Stimulated activated naive B cell treated with anti-CD40 and anti-IgM and Interleukin-4, amounts not matched to agents 10 μg/mL and 1 μg/mL and 100 μg/mL, for 72 hours (primary cell): Measurements from ENCODE around the gene HBG1.
A peak's percentile ranks its signal among the peaks of the same experiment; 100 is the strongest.
"Not testable (repeated sequence)": the region's sequence is repeated elsewhere in the genome, so short reads cannot be mapped to it uniquely, and the experiment has no call there.

Experiments used
- ATAC-seq, 2 donors: fragments of 150-1000 bp; cut with Tn5 transposase; replicated peaks; 2 replicates each; pipeline ENCODE4 v1.10.0; 2021; ENCODE audit warnings: moderate library complexity in 1 of 2
- DNase-seq: peaks from one replicate; pipeline ENCODE4 v3.0.0; 2021
- H3K27ac Mint-ChIP-seq: one replicate; pipeline ENCODE4 v1.8.0; 2022; ENCODE audit warnings: mild to moderate bottlenecking, mixed read lengths
- H3K27me3 Mint-ChIP-seq, 2 donors: one replicate each; pipeline ENCODE4 v1.8.0; 2022; ENCODE audit warnings: mixed read lengths in 2 of 2
- H3K36me3 Mint-ChIP-seq, 2 donors: one replicate each; pipeline ENCODE4 v1.8.0; 2022; ENCODE audit warnings: mixed read lengths in 2 of 2, mild to moderate bottlenecking in 1 of 2
- H3K4me1 Mint-ChIP-seq, 2 donors: one replicate each; pipeline ENCODE4 v1.8.0; 2022; ENCODE audit warnings: mixed read lengths in 2 of 2, mild to moderate bottlenecking in 1 of 2
- H3K4me3 Mint-ChIP-seq, 2 donors: one replicate each; pipeline ENCODE4 v1.8.0; 2022; ENCODE audit warnings: mild to moderate bottlenecking in 2 of 2, mixed read lengths in 2 of 2, moderate library complexity in 1 of 2
- H3K9me3 Mint-ChIP-seq, 2 donors: one replicate each; pipeline ENCODE4 v1.8.0; 2022; ENCODE audit warnings: mixed read lengths in 2 of 2, mild to moderate bottlenecking in 1 of 2

HBG1 gene

DNA sequence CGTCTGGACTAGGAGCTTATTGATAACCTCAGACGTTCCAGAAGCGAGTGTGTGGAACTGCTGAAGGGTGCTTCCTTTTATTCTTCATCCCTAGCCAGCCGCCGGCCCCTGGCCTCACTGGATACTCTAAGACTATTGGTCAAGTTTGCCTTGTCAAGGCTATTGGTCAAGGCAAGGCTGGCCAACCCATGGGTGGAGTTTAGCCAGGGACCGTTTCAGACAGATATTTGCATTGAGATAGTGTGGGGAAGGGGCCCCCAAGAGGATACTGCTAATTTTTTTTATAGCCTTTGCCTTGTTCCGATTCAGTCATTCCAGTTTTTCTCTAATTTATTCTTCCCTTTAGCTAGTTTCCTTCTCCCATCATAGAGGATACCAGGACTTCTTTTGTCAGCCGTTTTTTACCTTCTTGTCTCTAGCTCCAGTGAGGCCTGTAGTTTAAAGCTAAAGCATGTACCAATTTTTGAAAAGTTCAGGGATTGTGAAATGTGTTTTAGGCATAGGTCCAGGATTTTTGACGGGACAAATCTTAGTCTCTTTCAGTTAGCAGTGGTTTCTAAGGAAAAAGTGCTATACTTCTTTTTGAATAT is at the start of gene HBG1:
HBG1 (minus strand) TSS at position 51 of the 590 bp plus-strand sequence. CDS start 53 bp downstream, outside the sequence.
- not testable (repeated sequence) for H3K27me3 Mint-ChIP-seq, DNase-seq, H3K9me3 Mint-ChIP-seq, H3K4me1 Mint-ChIP-seq, H3K4me3 Mint-ChIP-seq, H3K36me3 Mint-ChIP-seq, ATAC-seq, H3K27ac Mint-ChIP-seq

DNA sequence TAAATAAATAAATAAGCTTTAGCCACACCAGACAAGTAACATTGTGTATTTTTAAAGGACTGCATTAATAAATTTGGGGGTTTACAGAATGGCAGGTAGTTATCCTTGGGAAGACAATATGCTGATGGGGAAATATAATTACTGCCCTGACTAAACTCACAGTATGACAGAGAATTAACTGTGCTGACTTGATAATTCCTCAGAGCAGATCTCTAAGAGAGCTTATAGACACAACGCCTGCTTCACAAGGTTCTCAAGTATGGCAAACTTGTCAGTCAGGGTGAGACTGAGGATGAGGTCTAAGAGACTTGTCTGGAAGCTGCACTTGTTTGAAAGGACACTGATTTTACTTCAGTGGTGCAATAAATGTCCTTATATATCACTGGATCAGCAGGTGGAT is 48.8 kb upstream of the HBG1 start:
- Mint-ChIP-seq H3K4me3 (no peak overlapping the region), H3K27me3 (peaks cover 0 to 4% of the 10 kb centered on the region in 2 donors), H3K27ac (no peak overlapping the region), H3K36me3 (no peaks in the 10 kb centered on the region), H3K4me1 (no peaks in the 10 kb centered on the region), H3K9me3 (peaks cover 0 to 2% of the 10 kb centered on the region in 2 donors)
- DNase-seq (no peak), ATAC-seq (no peak)

DNA sequence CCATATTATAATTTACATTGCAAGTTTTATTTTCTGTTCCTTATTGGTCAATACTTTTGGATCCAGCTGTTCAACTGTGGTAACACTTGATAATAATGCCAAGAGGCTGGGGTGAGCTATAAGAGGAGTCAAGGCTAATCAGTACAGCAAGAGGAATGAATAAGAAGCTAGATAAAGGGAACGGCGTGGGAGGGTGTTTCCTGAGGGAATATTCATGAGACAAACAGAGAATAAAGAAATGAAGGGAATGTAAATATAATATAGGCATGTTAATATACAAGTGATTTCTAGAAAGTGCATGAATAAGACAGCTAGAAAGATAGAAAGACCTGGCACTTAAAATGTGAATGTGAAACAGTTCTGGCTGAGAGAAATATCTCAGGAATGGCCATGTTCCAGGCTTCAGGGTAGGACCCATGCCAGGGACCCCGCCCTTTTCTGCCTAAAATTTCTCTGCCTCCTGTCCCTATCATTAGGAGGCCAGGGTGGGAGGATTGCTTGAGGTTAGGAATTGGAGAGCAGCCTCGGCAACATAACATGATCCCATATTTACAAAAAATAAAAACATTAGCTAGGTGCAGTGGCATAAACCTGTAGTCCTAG is 48.2 kb upstream of the HBG1 start:
- no peak for DNase-seq
- Mint-ChIP-seq H3K36me3 (no peaks in the 10 kb centered on the region), H3K4me3 (no peak overlapping the region), H3K27me3 (peaks cover 0 to 4% of the 10 kb centered on the region in 2 donors), H3K4me1 (no peaks in the 10 kb centered on the region), H3K9me3 (peaks cover 0 to 2% of the 10 kb centered on the region in 2 donors), H3K27ac (no peak overlapping the region)
- no peak for ATAC-seq

DNA sequence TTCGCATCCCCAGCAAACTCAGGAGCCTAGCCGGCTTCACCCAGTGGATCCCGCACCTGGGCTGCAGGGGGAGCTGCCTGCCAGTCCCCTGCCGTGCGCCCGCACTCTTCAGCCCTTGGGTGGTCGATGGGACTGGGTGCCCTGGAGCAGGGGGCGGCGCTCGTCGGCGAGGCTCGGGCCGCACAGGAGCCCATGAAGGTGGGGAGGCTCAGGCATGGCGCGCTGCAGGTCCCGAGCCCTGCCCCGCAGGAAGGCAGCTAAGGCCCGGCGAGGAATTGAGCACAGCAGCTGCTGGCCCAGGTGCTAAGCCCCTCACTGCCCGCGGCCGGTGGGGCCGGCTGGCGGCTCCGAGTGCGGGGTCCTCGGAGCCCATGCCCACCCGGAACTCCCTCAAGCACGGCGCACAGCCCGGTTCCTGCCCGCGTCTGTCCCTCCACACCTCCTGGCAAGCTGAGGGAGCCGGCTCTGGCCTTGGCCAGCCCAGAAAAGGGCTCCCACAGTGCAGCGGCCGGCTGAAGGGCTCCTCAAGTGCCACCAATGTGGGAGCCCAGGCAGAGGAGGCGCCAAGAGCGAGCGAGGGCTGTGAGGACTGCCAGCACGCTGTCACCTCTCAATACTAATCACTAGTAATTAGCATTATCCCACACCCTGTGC is 44.8 kb upstream of the HBG1 start:
- H3K36me3 Mint-ChIP-seq, H3K27ac Mint-ChIP-seq, ATAC-seq: not testable (repeated sequence)

DNA sequence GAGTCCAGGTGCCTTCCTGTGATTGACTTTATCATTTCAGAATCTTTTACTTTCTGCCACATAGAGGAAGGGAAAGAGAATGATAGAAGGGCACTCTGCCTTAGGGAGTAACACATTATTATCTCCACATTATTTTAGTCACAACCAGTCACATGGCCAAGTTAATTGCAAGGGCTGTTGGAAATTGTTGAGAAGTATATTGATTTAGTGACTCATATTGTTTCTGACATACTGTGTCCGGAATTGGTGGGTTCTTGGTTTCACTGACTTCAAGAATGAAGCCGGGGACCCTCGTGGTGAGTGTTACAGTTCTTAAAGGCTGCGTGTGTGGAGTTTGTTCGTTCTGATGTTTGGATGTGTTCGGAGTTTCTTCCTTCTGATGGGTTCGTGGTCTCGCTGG is 43.4 kb upstream of the HBG1 start:
- no peak for DNase-seq
- H3K27ac Mint-ChIP-seq, result no peak overlapping the region
- no peak for ATAC-seq
- peaks cover 0 to 4% of the 10 kb centered on the region in 2 donors for H3K27me3 Mint-ChIP-seq
- H3K4me3 Mint-ChIP-seq, result no peak overlapping the region
- H3K36me3 Mint-ChIP-seq, result no peaks in the 10 kb centered on the region
- H3K4me1 Mint-ChIP-seq, result no peaks in the 10 kb centered on the region
- H3K9me3 Mint-ChIP-seq, result peaks cover 0 to 2% of the 10 kb centered on the region in 2 donors

More for the DNA sequence above, 44.8 kb upstream of the HBG1 start:
- H3K4me1 Mint-ChIP-seq, H3K27me3 Mint-ChIP-seq, H3K9me3 Mint-ChIP-seq, H3K4me3 Mint-ChIP-seq, DNase-seq: not testable (repeated sequence)

DNA sequence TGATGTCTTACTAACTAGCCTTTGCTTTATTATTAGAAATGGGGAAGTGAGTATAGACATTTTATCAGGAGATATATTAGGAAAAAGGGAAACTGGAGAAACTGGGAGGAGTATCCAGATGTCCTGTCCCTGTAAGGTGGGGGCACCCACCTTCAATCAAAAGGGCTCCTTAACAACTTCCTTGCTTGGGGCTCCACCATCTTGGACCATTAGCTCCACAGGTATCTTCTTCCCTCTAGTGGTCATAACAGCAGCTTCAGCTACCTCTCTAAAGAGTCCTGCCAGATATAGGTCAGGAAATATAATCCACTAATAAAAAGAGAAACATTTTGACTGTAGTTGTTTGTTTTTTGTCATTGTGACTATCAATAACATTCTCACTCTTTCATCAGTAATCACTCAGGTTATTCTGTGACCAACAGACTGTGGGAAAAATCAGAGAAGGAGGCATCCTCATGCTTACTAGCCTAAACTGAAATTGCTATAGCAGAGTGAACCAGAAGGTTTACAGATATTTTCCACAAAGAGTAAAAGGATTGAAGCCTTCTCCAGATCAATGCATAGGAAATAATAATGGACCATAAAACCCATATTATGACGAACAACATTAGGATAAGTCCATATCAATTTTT is 41.7 kb upstream of the HBG1 start:
- ATAC-seq (peak; percentile 68 to 79), DNase-seq (no peak)
- no peaks in the 10 kb centered on the region for H3K27me3 Mint-ChIP-seq
- no peak overlapping the region for H3K27ac Mint-ChIP-seq
- H3K9me3 Mint-ChIP-seq, result peaks cover 0 to 2% of the 10 kb centered on the region in 2 donors
- no peaks in the 10 kb centered on the region for H3K4me1 Mint-ChIP-seq
- H3K36me3 Mint-ChIP-seq, result no peaks in the 10 kb centered on the region
- no peak overlapping the region for H3K4me3 Mint-ChIP-seq

DNA sequence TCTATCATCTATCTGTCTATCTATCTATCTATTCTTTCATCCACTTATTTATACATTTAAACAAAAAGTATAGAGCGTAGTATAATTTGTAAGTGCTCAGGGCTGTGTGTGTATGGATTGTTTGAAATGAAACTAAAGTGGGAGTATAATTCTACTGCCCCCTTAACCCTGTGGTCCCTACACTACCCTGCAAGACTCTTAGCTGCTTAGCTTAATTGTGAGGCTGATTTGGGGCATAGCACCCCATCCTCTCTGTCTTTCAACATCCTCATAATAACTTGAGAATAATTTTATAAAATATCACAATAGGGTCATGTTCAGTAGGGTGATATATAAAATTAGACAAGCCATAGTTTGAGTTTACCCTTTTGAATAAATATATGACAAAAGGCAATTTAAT is 40.4 kb upstream of the HBG1 start:
- Mint-ChIP-seq H3K36me3 (no peaks in the 10 kb centered on the region), H3K4me1 (no peaks in the 10 kb centered on the region), H3K27me3 (no peaks in the 10 kb centered on the region), H3K4me3 (no peak overlapping the region), H3K9me3 (peaks cover 0 to 2% of the 10 kb centered on the region in 2 donors), H3K27ac (no peak overlapping the region)
- DNase-seq (no peak), ATAC-seq (no peak)

DNA sequence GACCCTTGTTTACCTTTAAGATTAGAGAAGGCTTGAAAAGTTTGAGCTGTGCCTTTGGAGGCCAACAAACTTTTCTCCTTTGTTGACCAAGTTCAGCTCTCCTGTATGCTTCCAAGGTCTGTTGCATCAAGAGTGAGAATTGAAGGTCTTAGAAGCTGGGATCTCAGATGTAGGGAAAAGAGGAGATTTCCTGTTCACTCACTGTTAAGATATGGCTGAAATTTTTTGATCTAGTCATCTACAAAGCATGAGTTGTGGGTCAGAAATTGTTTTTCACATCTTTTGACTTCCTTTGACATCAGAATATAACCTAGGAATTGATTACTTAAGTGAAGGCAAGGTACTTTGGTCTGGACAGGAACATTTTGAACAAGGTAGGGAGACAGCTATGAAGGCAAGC is 40.0 kb upstream of the HBG1 start:
- H3K36me3 Mint-ChIP-seq, result no peaks in the 10 kb centered on the region
- peaks cover 0 to 2% of the 10 kb centered on the region in 2 donors for H3K9me3 Mint-ChIP-seq
- no peaks in the 10 kb centered on the region for H3K4me1 Mint-ChIP-seq
- no peak overlapping the region for H3K27ac Mint-ChIP-seq
- ATAC-seq (no peak), DNase-seq (no peak)
- no peak overlapping the region for H3K4me3 Mint-ChIP-seq
- no peaks in the 10 kb centered on the region for H3K27me3 Mint-ChIP-seq

DNA sequence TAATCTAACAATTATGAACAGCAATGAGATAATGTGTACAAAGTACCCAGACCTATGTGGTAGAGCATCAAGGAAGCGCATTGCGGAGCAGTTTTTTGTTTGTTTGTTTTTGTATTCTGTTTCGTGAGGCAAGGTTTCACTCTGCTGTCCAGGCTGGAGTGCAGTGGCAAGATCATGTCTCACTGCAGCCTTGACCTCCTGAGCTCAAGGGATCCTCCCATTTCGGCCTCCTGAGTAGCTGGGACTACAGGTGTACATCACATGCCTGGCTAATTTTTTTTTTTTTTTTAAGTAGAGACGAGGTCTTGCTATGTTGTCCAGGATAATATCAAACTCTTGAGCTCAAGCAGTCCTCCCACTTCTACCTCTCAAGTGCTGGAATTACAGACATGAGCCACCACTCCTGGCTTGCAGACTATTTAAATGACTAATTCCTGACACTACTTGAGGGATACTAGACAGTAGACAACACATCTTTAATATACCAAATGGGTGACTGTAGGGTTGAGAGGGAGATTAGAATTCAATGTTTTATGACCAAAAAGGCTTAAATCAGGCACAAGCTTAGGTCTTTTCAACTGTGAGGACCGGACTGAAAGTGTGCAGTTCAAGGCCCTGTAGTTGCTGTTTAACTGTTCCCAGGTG is 39.4 kb upstream of the HBG1 start:
- DNase-seq (no peak), ATAC-seq (no peak)
- H3K4me3 Mint-ChIP-seq, result no peak overlapping the region
- no peaks in the 10 kb centered on the region for H3K27me3 Mint-ChIP-seq
- H3K4me1 Mint-ChIP-seq, result no peaks in the 10 kb centered on the region
- no peaks in the 10 kb centered on the region for H3K36me3 Mint-ChIP-seq
- no peaks in the 10 kb centered on the region for H3K9me3 Mint-ChIP-seq
- no peak overlapping the region for H3K27ac Mint-ChIP-seq

DNA sequence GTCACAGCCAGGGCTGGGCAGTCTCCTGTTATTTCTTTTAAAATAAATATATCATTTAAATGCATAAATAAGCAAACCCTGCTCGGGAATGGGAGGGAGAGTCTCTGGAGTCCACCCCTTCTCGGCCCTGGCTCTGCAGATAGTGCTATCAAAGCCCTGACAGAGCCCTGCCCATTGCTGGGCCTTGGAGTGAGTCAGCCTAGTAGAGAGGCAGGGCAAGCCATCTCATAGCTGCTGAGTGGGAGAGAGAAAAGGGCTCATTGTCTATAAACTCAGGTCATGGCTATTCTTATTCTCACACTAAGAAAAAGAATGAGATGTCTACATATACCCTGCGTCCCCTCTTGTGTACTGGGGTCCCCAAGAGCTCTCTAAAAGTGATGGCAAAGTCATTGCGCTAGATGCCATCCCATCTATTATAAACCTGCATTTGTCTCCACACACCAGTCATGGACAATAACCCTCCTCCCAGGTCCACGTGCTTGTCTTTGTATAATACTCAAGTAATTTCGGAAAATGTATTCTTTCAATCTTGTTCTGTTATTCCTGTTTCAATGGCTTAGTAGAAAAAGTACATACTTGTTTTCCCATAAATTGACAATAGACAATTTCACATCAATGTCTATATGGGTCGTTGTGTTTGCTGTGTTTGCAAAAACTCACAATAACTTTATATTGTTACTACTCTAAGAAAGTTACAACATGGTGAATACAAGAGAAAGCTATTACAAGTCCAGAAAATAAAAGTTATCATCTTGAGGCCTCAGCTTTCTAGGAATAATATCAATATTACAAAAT is 38.6 kb upstream of the HBG1 start:
- Mint-ChIP-seq H3K4me3 (no peak overlapping the region), H3K27me3 (no peaks in the 10 kb centered on the region)
- DNase-seq, result no peak

DNA sequence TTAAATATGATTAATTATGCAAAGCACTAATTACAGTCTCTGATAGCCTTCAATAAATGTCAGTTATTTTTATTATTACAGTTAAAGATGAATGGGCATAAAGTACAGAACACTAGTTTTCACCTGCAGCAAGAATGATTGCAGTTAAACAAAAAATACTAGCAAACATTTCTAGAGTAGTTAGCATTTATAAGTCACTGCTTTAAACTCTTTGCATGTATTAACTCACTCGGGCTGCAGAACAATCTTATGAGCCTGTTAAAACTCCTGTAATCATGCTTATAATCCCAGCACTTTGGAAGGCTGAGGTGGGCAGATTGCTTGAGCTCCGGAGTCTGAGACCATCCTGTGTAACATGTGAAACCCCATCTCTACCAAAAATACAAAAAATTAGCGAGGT is 37.2 kb upstream of the HBG1 start:
- no peaks in the 10 kb centered on the region for H3K9me3 Mint-ChIP-seq
- no peaks in the 10 kb centered on the region for H3K36me3 Mint-ChIP-seq
- no peak overlapping the region for H3K4me3 Mint-ChIP-seq
- no peaks in the 10 kb centered on the region for H3K27me3 Mint-ChIP-seq
- no peak overlapping the region for H3K27ac Mint-ChIP-seq
- DNase-seq (no peak), ATAC-seq (no peak)
- no peaks in the 10 kb centered on the region for H3K4me1 Mint-ChIP-seq

More for the DNA sequence above, 38.6 kb upstream of the HBG1 start:
- Mint-ChIP-seq H3K27ac (no peak overlapping the region), H3K9me3 (no peaks in the 10 kb centered on the region), H3K4me1 (no peaks in the 10 kb centered on the region), H3K36me3 (no peaks in the 10 kb centered on the region)
- ATAC-seq, result no peak

DNA sequence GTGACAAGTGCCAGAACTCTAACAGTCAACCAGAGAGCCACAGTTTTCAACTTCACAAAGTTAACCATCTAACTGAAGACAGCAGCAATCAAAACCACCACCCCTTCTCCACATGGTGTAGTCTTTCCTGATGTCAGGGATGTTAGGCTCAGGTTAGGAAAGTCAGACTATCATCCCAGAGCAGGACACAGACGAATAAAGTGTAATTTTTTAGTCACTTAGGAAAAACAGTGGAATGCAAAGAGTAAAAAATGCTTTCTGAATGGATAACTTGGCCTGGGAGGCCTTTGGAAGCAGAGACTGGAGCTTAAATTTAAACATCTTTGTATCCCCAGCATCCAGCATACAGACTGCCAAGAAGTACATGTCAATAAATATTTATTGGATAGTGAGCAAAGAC is 36.7 kb upstream of the HBG1 start:
- no peaks in the 10 kb centered on the region for H3K4me1 Mint-ChIP-seq
- ATAC-seq, result no peak
- no peak for DNase-seq
- no peaks in the 10 kb centered on the region for H3K9me3 Mint-ChIP-seq
- H3K27me3 Mint-ChIP-seq, result no peaks in the 10 kb centered on the region
- no peaks in the 10 kb centered on the region for H3K36me3 Mint-ChIP-seq
- H3K27ac Mint-ChIP-seq, result no peak overlapping the region
- H3K4me3 Mint-ChIP-seq, result no peak overlapping the region

DNA sequence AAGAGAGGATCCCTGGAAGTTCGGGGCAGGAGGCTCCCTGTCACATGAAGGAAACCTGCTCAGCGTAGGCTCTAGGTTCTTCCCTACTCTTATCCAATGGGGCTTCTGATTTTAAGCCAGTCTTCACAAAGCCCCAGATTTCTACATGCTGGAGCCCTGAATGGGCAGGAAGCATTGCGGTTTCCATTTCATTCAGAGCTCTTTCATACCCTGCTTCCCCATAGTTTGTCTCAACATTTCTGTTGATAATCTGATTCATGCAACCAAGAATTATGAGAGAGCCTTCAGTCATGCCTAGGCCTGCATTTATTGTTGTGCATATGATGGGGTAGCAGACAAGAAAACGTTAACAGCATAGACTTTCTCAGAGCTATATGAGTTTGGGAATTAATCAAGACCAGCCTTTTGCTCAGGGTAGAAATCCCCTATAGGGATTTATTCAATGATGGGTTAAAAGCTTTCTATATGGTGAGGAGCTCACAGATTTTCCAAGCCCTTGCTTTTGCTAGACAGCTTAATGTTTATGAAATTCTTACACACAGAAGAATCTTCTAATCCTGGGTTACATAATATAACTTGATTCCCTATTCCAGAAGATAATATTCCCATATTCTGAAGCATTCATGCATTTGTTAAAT is 36.2 kb upstream of the HBG1 start:
- ATAC-seq (no peak), DNase-seq (no peak)
- Mint-ChIP-seq H3K27ac (no peak overlapping the region), H3K4me1 (peaks cover 0 to under 1% of the 10 kb centered on the region in 2 donors), H3K9me3 (no peaks in the 10 kb centered on the region), H3K27me3 (no peaks in the 10 kb centered on the region), H3K4me3 (no peak overlapping the region), H3K36me3 (no peaks in the 10 kb centered on the region)
